ENCODE measurements around the gene GFPT2. TPM values are rescaled to one million over a fixed set of nuclear protein-coding genes. Genes with fewer than 3 reads are reported as not detected.

The GFPT2 gene
- total RNA-seq, 2 donors from 2014 or later, result 3.9 to 17.5 TPM

DNA sequence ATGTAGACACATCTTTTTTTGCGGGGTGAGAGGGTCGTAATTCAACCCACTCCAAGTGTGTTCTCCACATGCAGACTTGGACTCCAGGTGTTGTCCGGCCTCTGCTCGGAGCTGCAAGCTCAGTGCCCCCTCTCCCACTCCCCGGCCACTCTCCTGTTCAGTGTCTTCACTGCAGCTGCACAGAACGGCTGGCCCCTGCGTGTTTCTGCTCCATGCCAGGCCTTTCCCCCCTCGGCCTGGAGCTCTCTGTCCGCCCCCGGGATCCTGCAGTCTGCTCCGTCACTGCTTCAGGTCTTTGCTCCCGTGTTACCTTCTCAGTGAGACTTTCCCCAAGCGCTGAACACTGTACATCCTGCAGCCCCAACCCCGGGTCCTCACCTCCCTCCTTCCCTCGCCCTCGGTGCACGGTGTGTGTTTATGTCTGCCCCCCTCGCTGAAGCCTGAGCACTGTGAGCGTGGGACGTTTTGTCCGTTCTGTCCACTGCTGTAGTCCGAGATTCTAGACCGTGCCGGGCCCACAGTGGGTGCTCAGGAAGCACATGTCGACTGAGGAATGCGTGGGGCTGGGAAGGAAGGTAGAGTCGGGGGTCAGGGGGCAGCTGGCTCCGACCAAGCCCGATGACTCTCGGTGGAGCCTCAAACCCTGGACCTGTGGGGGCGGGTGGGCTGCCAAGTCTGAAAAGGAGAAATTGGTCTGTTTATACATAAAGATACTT is 26.4 kb upstream of the GFPT2 start:
- H3K27me3 ChIP-seq, result no peaks in the 10 kb centered on the region
- no peak for ATAC-seq
- 84% methylated on average over 30 to 31 of the region's 31 CpGs for WGBS, 2 donors
- no peaks in the 10 kb centered on the region for H3K9me3 ChIP-seq
- no peak overlapping the region for H3K27ac ChIP-seq
- H3K36me3 ChIP-seq (replicated peaks in 1 of 2; ENCODE audit: insufficient read depth in 1 of 2, low read depth in 2 of 2), result no peaks in the 10 kb centered on the region
- TF ChIP-seq, protein P1, sequence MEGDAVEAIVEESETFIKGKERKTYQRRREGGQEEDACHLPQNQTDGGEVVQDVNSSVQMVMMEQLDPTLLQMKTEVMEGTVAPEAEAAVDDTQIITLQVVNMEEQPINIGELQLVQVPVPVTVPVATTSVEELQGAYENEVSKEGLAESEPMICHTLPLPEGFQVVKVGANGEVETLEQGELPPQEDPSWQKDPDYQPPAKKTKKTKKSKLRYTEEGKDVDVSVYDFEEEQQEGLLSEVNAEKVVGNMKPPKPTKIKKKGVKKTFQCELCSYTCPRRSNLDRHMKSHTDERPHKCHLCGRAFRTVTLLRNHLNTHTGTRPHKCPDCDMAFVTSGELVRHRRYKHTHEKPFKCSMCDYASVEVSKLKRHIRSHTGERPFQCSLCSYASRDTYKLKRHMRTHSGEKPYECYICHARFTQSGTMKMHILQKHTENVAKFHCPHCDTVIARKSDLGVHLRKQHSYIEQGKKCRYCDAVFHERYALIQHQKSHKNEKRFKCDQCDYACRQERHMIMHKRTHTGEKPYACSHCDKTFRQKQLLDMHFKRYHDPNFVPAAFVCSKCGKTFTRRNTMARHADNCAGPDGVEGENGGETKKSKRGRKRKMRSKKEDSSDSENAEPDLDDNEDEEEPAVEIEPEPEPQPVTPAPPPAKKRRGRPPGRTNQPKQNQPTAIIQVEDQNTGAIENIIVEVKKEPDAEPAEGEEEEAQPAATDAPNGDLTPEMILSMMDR (IDR thresholded peaks at IDR 0.05), result no peak
- TF ChIP-seq POLR2A (IDR thresholded peaks at IDR 0.05), result no peak
- DNase-seq, result no peak
- H3K4me3 ChIP-seq, result no peak overlapping the region
- no peaks in the 10 kb centered on the region for H3K4me1 ChIP-seq
- intact Hi-C loops (cut with DNase I), result no loop called here

DNA sequence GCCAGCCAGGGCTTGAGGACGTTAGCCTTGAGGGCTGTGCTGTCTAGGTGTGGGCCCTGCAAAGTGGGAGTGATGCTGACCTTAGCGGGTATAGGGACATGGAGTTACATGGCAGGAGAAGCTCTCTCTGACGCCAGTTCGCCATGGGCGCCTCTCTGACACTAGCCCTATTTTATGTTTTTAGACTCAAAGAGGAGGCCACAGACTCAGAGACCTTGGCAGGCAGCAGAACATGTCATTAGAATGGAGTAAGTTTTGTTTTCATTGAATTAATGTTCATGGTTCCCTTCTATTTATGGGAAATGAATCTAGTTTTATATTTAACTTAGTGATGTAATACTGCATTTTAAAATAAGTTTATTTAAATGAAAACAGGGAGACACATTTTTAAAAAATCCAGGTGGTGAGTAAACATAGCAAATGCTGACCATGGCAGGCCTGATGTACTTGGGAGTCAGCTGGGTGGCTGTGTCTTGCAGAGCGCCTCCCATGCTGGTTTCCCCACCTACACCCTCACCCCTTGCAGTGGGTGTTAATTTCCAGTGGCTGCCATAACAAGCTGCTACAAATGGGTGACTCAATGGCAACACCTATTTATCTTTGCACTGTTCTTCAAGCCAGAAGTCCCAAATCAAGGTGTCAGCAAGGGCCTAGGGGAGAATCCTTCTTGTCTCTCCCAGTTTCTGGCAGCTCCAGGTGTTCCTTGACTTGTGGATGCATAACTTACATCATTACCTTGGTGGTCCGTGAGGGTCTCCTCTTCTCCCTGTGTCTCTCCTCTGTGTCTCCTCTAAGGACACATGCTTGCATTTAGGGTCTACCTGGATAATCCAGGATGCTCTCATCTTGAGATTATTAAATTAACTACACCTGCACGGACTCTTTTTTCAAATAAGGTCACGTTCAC is 25.6 kb upstream of the GFPT2 start:
- Histone ChIP-seq H3K9me3 (no peaks in the 10 kb centered on the region), H3K27ac (no peak overlapping the region), H3K4me1 (no peaks in the 10 kb centered on the region), H3K4me3 (no peak overlapping the region), H3K36me3 (replicated peaks in 1 of 2; ENCODE audit: insufficient read depth in 1 of 2, low read depth in 2 of 2) (no peaks in the 10 kb centered on the region), H3K27me3 (no peaks in the 10 kb centered on the region)
- TF ChIP-seq, protein P1 (IDR thresholded peaks at IDR 0.05), result no peak
- DNase-seq (no peak), ATAC-seq (no peak)
- WGBS, 2 donors, result 79 to 81% methylated on average over 9 of the region's 9 CpGs
- intact Hi-C loops (cut with DNase I), result no loop called here

DNA sequence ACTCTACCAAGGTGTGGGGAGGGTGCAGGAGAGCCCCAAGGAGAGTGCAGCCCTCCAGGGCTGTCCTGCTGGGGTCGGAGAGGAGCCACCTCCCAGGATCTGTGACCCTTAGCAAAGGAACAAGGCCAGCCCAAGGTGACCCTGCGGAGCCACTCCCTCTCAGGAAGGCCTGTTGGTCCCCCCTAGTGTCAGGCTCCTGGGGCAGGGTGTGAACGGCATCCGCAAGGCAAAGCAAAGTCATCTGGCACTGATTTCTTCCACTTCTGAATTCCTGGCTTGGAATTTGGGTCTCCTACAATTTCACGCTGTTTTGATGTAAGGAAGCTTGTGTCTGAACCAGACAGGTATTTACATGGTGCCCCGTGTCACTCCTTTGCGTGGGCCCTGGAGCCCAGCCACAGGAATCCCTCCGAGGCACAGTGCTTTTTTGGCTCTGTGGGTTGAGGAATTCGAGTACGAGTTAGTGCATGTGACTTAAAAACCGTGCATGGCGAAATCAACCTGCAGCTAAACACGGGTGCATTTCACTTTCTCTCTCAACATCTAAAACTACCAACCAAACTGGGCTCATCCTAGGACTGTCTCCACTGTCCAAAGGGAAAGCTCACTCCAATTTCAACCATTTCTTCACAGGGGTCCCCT is 24.5 kb upstream of the GFPT2 start:
- H3K27ac ChIP-seq, result no peak overlapping the region
- no peak for TF ChIP-seq POLR2A (IDR thresholded peaks at IDR 0.05)
- TF ChIP-seq, protein P1 (IDR thresholded peaks at IDR 0.05), result no peak
- H3K4me3 ChIP-seq, result no peak overlapping the region
- H3K4me1 ChIP-seq, result no peaks in the 10 kb centered on the region
- ATAC-seq (no peak), DNase-seq (no peak)
- intact Hi-C loops (cut with DNase I), result no loop called here
- no peaks in the 10 kb centered on the region for H3K36me3 ChIP-seq (replicated peaks in 1 of 2; ENCODE audit: insufficient read depth in 1 of 2, low read depth in 2 of 2)
- no peaks in the 10 kb centered on the region for H3K27me3 ChIP-seq
- 71 to 73% methylated on average over 8 to 13 of the region's 13 CpGs for WGBS, 2 donors
- no peaks in the 10 kb centered on the region for H3K9me3 ChIP-seq

DNA sequence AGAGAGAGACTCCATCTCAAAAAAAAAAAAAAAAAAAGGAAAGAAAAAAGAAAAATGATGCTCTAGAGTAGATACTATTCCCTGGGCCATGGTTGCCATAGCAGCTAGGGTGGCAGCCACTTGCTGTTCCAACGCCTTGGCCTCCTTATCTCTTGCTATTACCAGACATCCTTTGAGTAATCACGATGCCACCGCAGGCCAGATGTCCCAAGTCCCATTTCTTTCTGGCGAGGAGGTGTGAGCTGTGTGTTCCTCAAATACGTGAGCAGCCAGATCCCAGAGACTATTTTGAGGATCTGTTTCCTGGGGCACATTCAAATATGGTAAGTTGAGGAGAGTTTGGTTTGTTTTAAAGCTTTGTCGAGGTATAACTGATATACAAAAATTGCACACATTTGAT is 23.4 kb upstream of the GFPT2 start:
- H3K4me3 ChIP-seq, result no peak overlapping the region
- no peak for DNase-seq
- no peaks in the 10 kb centered on the region for H3K4me1 ChIP-seq
- H3K9me3 ChIP-seq, result no peaks in the 10 kb centered on the region
- no peaks in the 10 kb centered on the region for H3K27me3 ChIP-seq
- TF ChIP-seq POLR2A (IDR thresholded peaks at IDR 0.05), result no peak
- TF ChIP-seq, protein P1 (IDR thresholded peaks at IDR 0.05), result no peak
- intact Hi-C loops (cut with DNase I), result no loop called here
- no peak overlapping the region for H3K27ac ChIP-seq
- no peak for ATAC-seq
- WGBS, 2 donors, result 58 to 63% methylated on average over 6 of the region's 6 CpGs
- no peaks in the 10 kb centered on the region for H3K36me3 ChIP-seq (replicated peaks in 1 of 2; ENCODE audit: insufficient read depth in 1 of 2, low read depth in 2 of 2)
